Smooth muscle cell of the brain vasculature (primary cell): ENCODE results near the gene VMAC.

Experiments
- DNase-seq: peaks from one replicate; pipeline ENCODE4 v3.0.0-alpha.2; 2012; ENCODE audit warnings: low read depth, low spot score

VMAC gene

GRCh38 chr19:5952193-5953029 is 47.7 kb downstream of the VMAC start:
- no peak for DNase-seq

- DNase-seq = no peak
Observed at GRCh38 chr19:5953030-5953589, 48.4 kb downstream of the VMAC start.

- DNase-seq = no peak
Observed at GRCh38 chr19:5953680-5954213, 49.1 kb downstream of the VMAC start.

GRCh38 chr19:5954293-5954692 is 49.6 kb downstream of the VMAC start:
- no peak for DNase-seq

GRCh38 chr19:5955636-5955935 is 50.9 kb downstream of the VMAC start:
- DNase-seq = no peak

GRCh38 chr19:5956323-5956722 is 51.7 kb downstream of the VMAC start:
- no peak for DNase-seq

GRCh38 chr19:5956728-5957127 is 52.1 kb downstream of the VMAC start:
- no peak for DNase-seq

- no peak for DNase-seq
Observed at GRCh38 chr19:5957170-5957569, 52.5 kb downstream of the VMAC start.

- DNase-seq = no peak
Observed at GRCh38 chr19:5958074-5958850, 53.6 kb downstream of the VMAC start.

- no peak for DNase-seq
Observed at GRCh38 chr19:5958851-5959122, 54.1 kb downstream of the VMAC start.

- DNase-seq = no peak
Observed at GRCh38 chr19:5959260-5960004, 54.8 kb downstream of the VMAC start.
